ENCODE results near the gene LIPH. TPM values are rescaled to one million over a fixed set of nuclear protein-coding genes. Genes with fewer than 3 reads are reported as not detected.
"Not testable (repeated sequence)": the region's sequence is repeated elsewhere in the genome, so short reads cannot be mapped to it uniquely, and the experiment has no call there.

LIPH gene
- polyA plus RNA-seq, 1 experiment: 0.06 TPM

GRCh38 chr3:185488465-185488864 is 63.9 kb downstream of the LIPH start:
- TF ChIP-seq CTCF (IDR thresholded peaks at IDR 0.05; ENCODE audit: low read depth, low read length): no peak
- H3K9me3 ChIP-seq (ENCODE audit: control insufficient read depth, insufficient read depth, low read length): no peaks in the 10 kb centered on the region
- ChIA-PET CTCF (no interaction called here), POLR2A (interaction anchor here (1.2 kb wide), 1 partner anchor 10 kb away, joined by 3 read pairs; the partner anchor contains the start of gene TMEM41A)
- H3K27me3 ChIP-seq (ENCODE audit: control insufficient read depth, insufficient read depth, low read length): no peaks in the 10 kb centered on the region
- DNase-seq (ENCODE audit: low read depth, low spot score): no peak
- H3K4me3 ChIP-seq (ENCODE audit: low read depth, low read length): no peak overlapping the region
- H3K27ac ChIP-seq (ENCODE audit: low read depth, low read length): no peak overlapping the region

- Histone ChIP-seq H3K27me3 (ENCODE audit: control insufficient read depth, insufficient read depth, low read length) (no peaks in the 10 kb centered on the region), H3K27ac (ENCODE audit: low read depth, low read length) (no peak overlapping the region), H3K4me3 (ENCODE audit: low read depth, low read length) (no peak overlapping the region), H3K9me3 (ENCODE audit: control insufficient read depth, insufficient read depth, low read length) (no peaks in the 10 kb centered on the region)
- ChIA-PET POLR2A (no interaction called here), CTCF (interaction anchor here (1.8 kb wide), 1 partner anchor 73 kb away, joined by 7 read pairs; no protein-coding TSS in a partner anchor)
- TF ChIP-seq CTCF (IDR thresholded peaks at IDR 0.05; ENCODE audit: low read depth, low read length): no peak
- no peak for DNase-seq (ENCODE audit: low read depth, low spot score)
Observed at GRCh38 chr3:185486394-185486793, 66.0 kb downstream of the LIPH start.

- no peak overlapping the region for H3K4me3 ChIP-seq (ENCODE audit: low read depth, low read length)
- no peak for DNase-seq (ENCODE audit: low read depth, low spot score)
- POLR2A ChIA-PET: no interaction called here
- H3K27ac ChIP-seq (ENCODE audit: low read depth, low read length): no peak overlapping the region
- no peaks in the 10 kb centered on the region for H3K27me3 ChIP-seq (ENCODE audit: control insufficient read depth, insufficient read depth, low read length)
- no peak for TF ChIP-seq CTCF (IDR thresholded peaks at IDR 0.05; ENCODE audit: low read depth, low read length)
- H3K9me3 ChIP-seq (ENCODE audit: control insufficient read depth, insufficient read depth, low read length): no peaks in the 10 kb centered on the region
- CTCF ChIA-PET: no interaction called here
Observed at GRCh38 chr3:185484296-185484695, 68.1 kb downstream of the LIPH start.

GRCh38 chr3:185479373-185479945 is 72.9 kb downstream of the LIPH start:
- Histone ChIP-seq H3K27me3 (ENCODE audit: control insufficient read depth, insufficient read depth, low read length) (no peaks in the 10 kb centered on the region), H3K27ac (ENCODE audit: low read depth, low read length) (no peak overlapping the region), H3K4me3 (ENCODE audit: low read depth, low read length) (no peak overlapping the region), H3K9me3 (ENCODE audit: control insufficient read depth, insufficient read depth, low read length) (no peaks in the 10 kb centered on the region)
- ChIA-PET CTCF (interaction anchor here (0.8 to 1.6 kb wide), 2 partner anchors 79 to 96 kb away, joined by 4 to 6 read pairs; no protein-coding TSS in a partner anchor), POLR2A (no interaction called here)
- no peak for DNase-seq (ENCODE audit: low read depth, low spot score)
- TF ChIP-seq CTCF (IDR thresholded peaks at IDR 0.05; ENCODE audit: low read depth, low read length): no peak

- CTCF ChIA-PET: no interaction called here
- POLR2A ChIA-PET: no interaction called here
Observed at GRCh38 chr3:185477316-185477715, 75.1 kb downstream of the LIPH start.

GRCh38 chr3:185474922-185475321 is 77.5 kb downstream of the LIPH start:
- H3K27me3 ChIP-seq (ENCODE audit: control insufficient read depth, insufficient read depth, low read length); H3K4me3 ChIP-seq (ENCODE audit: low read depth, low read length); POLR2A ChIA-PET; DNase-seq (ENCODE audit: low read depth, low spot score); H3K9me3 ChIP-seq (ENCODE audit: control insufficient read depth, insufficient read depth, low read length); H3K27ac ChIP-seq (ENCODE audit: low read depth, low read length): not testable (repeated sequence)
- CTCF ChIA-PET: interaction anchor here (0.8 kb wide), 1 partner anchor 84 kb away, joined by 4 read pairs; no protein-coding TSS in a partner anchor

More at GRCh38 chr3:185477316-185477715, 75.1 kb downstream of the LIPH start:
- no peak for DNase-seq (ENCODE audit: low read depth, low spot score)
- no peak overlapping the region for H3K27ac ChIP-seq (ENCODE audit: low read depth, low read length)
- no peak for TF ChIP-seq CTCF (IDR thresholded peaks at IDR 0.05; ENCODE audit: low read depth, low read length)
- no peaks in the 10 kb centered on the region for H3K27me3 ChIP-seq (ENCODE audit: control insufficient read depth, insufficient read depth, low read length)
- no peaks in the 10 kb centered on the region for H3K9me3 ChIP-seq (ENCODE audit: control insufficient read depth, insufficient read depth, low read length)
- H3K4me3 ChIP-seq (ENCODE audit: low read depth, low read length): no peak overlapping the region
